Stimulated activated CD4-positive, alpha-beta T cell treated with anti-CD3 and anti-CD28 coated beads, Interleukin-1b, Interleukin-23, amount 100 ng/mL, for 4 hours (primary cell): ENCODE results near the gene OARD1.
"Not testable (repeated sequence)": the region's sequence is repeated elsewhere in the genome, so short reads cannot be mapped to it uniquely, and the experiment has no call there.

Experiments
- DNase-seq, 2 donors: peaks; one replicate each; pipeline ENCODE4 v3.0.0-alpha.2; 2020; ENCODE audit warnings: low read depth in 2 of 2

The OARD1 gene

GRCh38 chr6:41027241-41027640, 44.9 kb downstream of the OARD1 start:
- DNase-seq: no peak

GRCh38 chr6:41025966-41026530, 46.1 kb downstream of the OARD1 start:
- no peak for DNase-seq

- no peak for DNase-seq
Observed at GRCh38 chr6:41023114-41023513, 49.0 kb downstream of the OARD1 start.

- no peak for DNase-seq
Observed at GRCh38 chr6:41022294-41022693, 49.9 kb downstream of the OARD1 start.

- DNase-seq: no peak
Observed at GRCh38 chr6:41021832-41022231, 50.3 kb downstream of the OARD1 start.

- DNase-seq: no peak
Observed at GRCh38 chr6:41017663-41018062, 54.5 kb downstream of the OARD1 start.

- not testable (repeated sequence) for DNase-seq
Observed at GRCh38 chr6:41015860-41016259, 56.3 kb downstream of the OARD1 start.

GRCh38 chr6:41014780-41015179, 57.4 kb downstream of the OARD1 start:
- DNase-seq: no peak
